ENCODE measurements around the gene GPA33.

DNA sequence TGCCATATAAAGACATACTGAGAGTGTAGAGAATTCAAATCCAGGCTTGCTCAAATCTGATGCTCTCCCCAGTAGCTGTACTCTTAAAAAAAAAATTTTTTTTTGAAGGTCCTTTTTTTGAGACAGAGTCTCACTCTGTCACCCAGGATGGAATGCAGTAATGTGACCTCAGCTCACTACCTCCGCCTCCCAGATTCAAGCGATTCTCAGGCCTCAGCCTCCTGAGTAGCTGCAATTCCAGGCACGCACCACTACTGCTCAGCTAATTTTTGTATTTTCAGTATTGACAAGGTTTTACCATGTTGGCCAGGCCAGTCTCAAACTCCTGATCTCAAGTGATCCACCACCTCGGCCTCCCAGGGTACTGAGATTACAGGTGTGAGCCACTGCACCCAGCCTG lies 32.4 kb upstream of the GPA33 start:
- TF ChIP-seq, protein P1, sequence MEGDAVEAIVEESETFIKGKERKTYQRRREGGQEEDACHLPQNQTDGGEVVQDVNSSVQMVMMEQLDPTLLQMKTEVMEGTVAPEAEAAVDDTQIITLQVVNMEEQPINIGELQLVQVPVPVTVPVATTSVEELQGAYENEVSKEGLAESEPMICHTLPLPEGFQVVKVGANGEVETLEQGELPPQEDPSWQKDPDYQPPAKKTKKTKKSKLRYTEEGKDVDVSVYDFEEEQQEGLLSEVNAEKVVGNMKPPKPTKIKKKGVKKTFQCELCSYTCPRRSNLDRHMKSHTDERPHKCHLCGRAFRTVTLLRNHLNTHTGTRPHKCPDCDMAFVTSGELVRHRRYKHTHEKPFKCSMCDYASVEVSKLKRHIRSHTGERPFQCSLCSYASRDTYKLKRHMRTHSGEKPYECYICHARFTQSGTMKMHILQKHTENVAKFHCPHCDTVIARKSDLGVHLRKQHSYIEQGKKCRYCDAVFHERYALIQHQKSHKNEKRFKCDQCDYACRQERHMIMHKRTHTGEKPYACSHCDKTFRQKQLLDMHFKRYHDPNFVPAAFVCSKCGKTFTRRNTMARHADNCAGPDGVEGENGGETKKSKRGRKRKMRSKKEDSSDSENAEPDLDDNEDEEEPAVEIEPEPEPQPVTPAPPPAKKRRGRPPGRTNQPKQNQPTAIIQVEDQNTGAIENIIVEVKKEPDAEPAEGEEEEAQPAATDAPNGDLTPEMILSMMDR (optimal IDR thresholded peaks at IDR 0.05 in 1 of 3, IDR thresholded peaks at IDR 0.05 in 1 of 3, conservative IDR thresholded peaks at IDR 0.05 in 1 of 3; ENCODE audit: extremely low read depth in 1 of 3, insufficient read depth in 2 of 3, low read length in 3 of 3), result no peak
- TF ChIP-seq EZH2 (IDR thresholded peaks at IDR 0.05; ENCODE audit: low read length), result no peak

Data from keratinocyte (primary cell).